H1 (cell line): ENCODE data around the gene SERPINA12. TPM values are rescaled to one million over a fixed set of nuclear protein-coding genes. Genes with fewer than 3 reads are reported as not detected.

ENCODE experiments used
- CTCF ChIA-PET: fragments of 300-600 bp; sonication (Branson Sonifier 250); formaldehyde crosslinking; loops from one replicate; lab custom pipeline; 2021; ENCODE audit not compliant: partially characterized antibody; lab: Charles Lee
- POLR2A ChIA-PET: fragments of 300-600 bp; sonication (Branson Sonifier 250); formaldehyde crosslinking; loops from one replicate; lab custom pipeline; 2021; ENCODE audit warnings: inconsistent platforms; ENCODE audit not compliant: partially characterized antibody; lab: Charles Lee
- DNase-seq, 2 experiments: peaks; one replicate each; pipeline versions ENCODE4 v3.0.0 to v3.0.0-alpha.2; 2010 to 2022; ENCODE audit warnings: low spot score in 2 of 2, low read depth in 1 of 2, mixed read lengths in 1 of 2
- FAIRE-seq: peaks from 2 replicates; lab custom pipeline; 2011; peaks lifted over from hg19 to GRCh38; lab: Jason Lieb, UNC
- H2AFZ ChIP-seq: 2 replicates; pipeline ENCODE4 v1.8.1; 2012; ENCODE audit warnings: low read length, inconsistent platforms
- H2AK5ac ChIP-seq: 2 replicates; pipeline ENCODE4 v1.6.1; 2013; ENCODE audit warnings: low read depth, low read length
- H2BK120ac ChIP-seq: replicated peaks from 2 replicates; pipeline ENCODE3; 2013; ENCODE audit warnings: low read depth, low read length, inconsistent platforms
- H2BK12ac ChIP-seq: 2 replicates; pipeline ENCODE4 v1.6.1; 2013; ENCODE audit warnings: low read depth, low read length
- H2BK15ac ChIP-seq: 2 replicates; pipeline ENCODE4 v1.6.1; 2013; ENCODE audit warnings: low read length
- H2BK20ac ChIP-seq: 2 replicates; pipeline ENCODE4 v1.6.1; 2013; ENCODE audit warnings: low read length
- H2BK5ac ChIP-seq: 2 replicates; pipeline ENCODE4 v1.6.1; 2013; ENCODE audit warnings: low read depth, low read length
- H3K14ac ChIP-seq: 2 replicates; pipeline ENCODE4 v1.6.1; 2013; ENCODE audit warnings: inconsistent platforms; ENCODE audit not compliant: insufficient read length
- H3K18ac ChIP-seq: 2 replicates; pipeline ENCODE4 v1.6.1; 2013; ENCODE audit warnings: low read length; ENCODE audit errors: extremely low read depth
- H3K23ac ChIP-seq: 2 replicates; pipeline ENCODE4 v1.6.1; 2013; ENCODE audit warnings: inconsistent platforms; ENCODE audit not compliant: insufficient read length
- H3K23me2 ChIP-seq: 2 replicates; pipeline ENCODE4 v1.6.1; 2013; ENCODE audit warnings: low read depth, low read length
- H3K27ac ChIP-seq: 2 replicates; pipeline ENCODE4 v1.6.1; 2011; ENCODE audit warnings: low read depth, low read length, inconsistent platforms
- H3K27me3 ChIP-seq, 4 experiments: replicated peaks in 1 of 4; 1 replicate in 1 of 4; 2 replicates in 3 of 4; pipeline versions ENCODE4 v1.6.1 to v1.8.1; 2011 to 2013; ENCODE audit warnings: low read length in 3 of 4, mild to moderate bottlenecking in 3 of 4, inconsistent platforms in 2 of 4, mixed read lengths in 2 of 4, moderate library complexity in 1 of 4; ENCODE audit not compliant: control insufficient read depth in 3 of 4, insufficient read depth in 3 of 4; ENCODE audit errors: extremely low read depth in 1 of 4
- H3K36me3 ChIP-seq, 4 experiments: 2 replicates each; pipeline versions ENCODE4 v1.6.1 to v1.8.1; 2011 to 2013; ENCODE audit warnings: mild to moderate bottlenecking in 4 of 4, low read length in 3 of 4, moderate library complexity in 2 of 4, control low read depth in 1 of 4, inconsistent platforms in 1 of 4; ENCODE audit not compliant: insufficient read depth in 4 of 4, control insufficient read depth in 2 of 4
- H3K4ac ChIP-seq: replicated peaks from 2 replicates; pipeline ENCODE3; 2013; ENCODE audit warnings: low read length, low read depth, mixed read lengths, inconsistent platforms; ENCODE audit not compliant: insufficient read length
- H3K4me1 ChIP-seq, 4 experiments: replicated peaks in 1 of 4; 1 replicate in 1 of 4; 2 replicates in 3 of 4; pipeline versions ENCODE4 v1.6.1 to v1.8.1; 2011 to 2013; ENCODE audit warnings: low read length in 3 of 4, inconsistent platforms in 2 of 4, mixed read lengths in 1 of 4; ENCODE audit not compliant: insufficient read depth in 4 of 4, control insufficient read depth in 3 of 4
- H3K4me2 ChIP-seq, 2 experiments: 2 replicates each; pipeline versions ENCODE4 v1.6.1 to v1.8.1; 2011 to 2013; ENCODE audit warnings: low read depth in 2 of 2, low read length in 2 of 2, control low read depth in 1 of 2, inconsistent platforms in 1 of 2, mild to moderate bottlenecking in 1 of 2; ENCODE audit not compliant: insufficient read depth in 1 of 2
- H3K4me3 ChIP-seq, 4 experiments: fragments of 200-600, 300-600 bp in 1 of 4; sonication (generic), shearing (Covaris generic), sonication (Bioruptor Twin) in 1 of 4; 2 replicates each; pipeline versions ENCODE4 v1.5.1 to v1.8.1; 2011 to 2016; ENCODE audit warnings: low read length in 4 of 4, low read depth in 3 of 4, control low read depth in 2 of 4, inconsistent platforms in 2 of 4, mild to moderate bottlenecking in 2 of 4, mixed read lengths in 1 of 4, moderate library complexity in 1 of 4; ENCODE audit not compliant: insufficient read depth in 2 of 4; ENCODE audit errors: extremely low read depth in 1 of 4
- H3K56ac ChIP-seq: replicated peaks from 2 replicates; pipeline ENCODE3; 2013; ENCODE audit warnings: low read depth, mild to moderate bottlenecking, mixed read lengths, low read length, inconsistent platforms; ENCODE audit not compliant: insufficient read length
- H3K79me1 ChIP-seq: 2 replicates; pipeline ENCODE4 v1.6.1; 2013; ENCODE audit warnings: low read depth, low read length, control low read depth
- H3K79me2 ChIP-seq, 2 experiments: 2 replicates each; pipeline versions ENCODE4 v1.6.1 to v1.8.1; 2012 to 2013; ENCODE audit warnings: low read length in 2 of 2, mild to moderate bottlenecking in 2 of 2, inconsistent platforms in 1 of 2; ENCODE audit not compliant: insufficient read depth in 2 of 2, control insufficient read depth in 1 of 2
- H3K9ac ChIP-seq, 4 experiments: replicated peaks in 1 of 4; 1 replicate in 1 of 4; 2 replicates in 3 of 4; pipeline versions ENCODE4 v1.6.1 to v1.8.1; 2011 to 2013; ENCODE audit warnings: low read depth in 3 of 4, low read length in 3 of 4, control low read depth in 2 of 4, mild to moderate bottlenecking in 2 of 4, moderate library complexity in 2 of 4, inconsistent platforms in 1 of 4; ENCODE audit errors: extremely low read depth in 1 of 4
- H3K9me3 ChIP-seq, 2 experiments: 2 replicates each; pipeline versions ENCODE4 v1.6.1 to v1.8.1; 2012 to 2013; ENCODE audit warnings: mild to moderate bottlenecking in 2 of 2, moderate library complexity in 2 of 2, control low read depth in 1 of 2, inconsistent platforms in 1 of 2, low read depth in 1 of 2, low read length in 1 of 2, mixed read lengths in 1 of 2; ENCODE audit not compliant: insufficient read depth in 2 of 2
- H4K20me1 ChIP-seq, 2 experiments: replicated peaks in 1 of 2; 2 replicates each; pipeline versions ENCODE3 to v1.8.1; 2011 to 2013; ENCODE audit warnings: inconsistent platforms in 2 of 2, low read length in 2 of 2, mild to moderate bottlenecking in 1 of 2; ENCODE audit not compliant: insufficient read depth in 2 of 2, control insufficient read depth in 1 of 2
- H4K5ac ChIP-seq: 2 replicates; pipeline ENCODE4 v1.6.1; 2013; ENCODE audit warnings: low read length, low read depth, mixed read lengths, inconsistent platforms; ENCODE audit not compliant: insufficient read length
- H4K8ac ChIP-seq: 2 replicates; pipeline ENCODE4 v1.8.0; 2013; ENCODE audit warnings: mild to moderate bottlenecking, moderate library complexity, low read length, inconsistent platforms; ENCODE audit not compliant: insufficient read depth; ENCODE audit errors: extremely low read depth
- H4K91ac ChIP-seq: replicated peaks from 2 replicates; pipeline ENCODE3; 2013; ENCODE audit warnings: low read length, mixed read lengths, inconsistent platforms; ENCODE audit not compliant: insufficient read length
- CTBP2 ChIP-seq: IDR thresholded peaks from 2 replicates; pipeline ENCODE4 v1.7.0; 2011; ENCODE audit warnings: borderline replicate concordance, mild to moderate bottlenecking, moderate library complexity, mixed read lengths, low read length; ENCODE audit not compliant: insufficient read depth, insufficient read length
- FOSL1 ChIP-seq: IDR thresholded peaks from 2 replicates; pipeline ENCODE4 v1.6.1; 2011; ENCODE audit warnings: mild to moderate bottlenecking, low read depth, low read length, moderate library complexity; ENCODE audit not compliant: insufficient read depth
- MAX ChIP-seq: IDR thresholded peaks from 2 replicates; pipeline ENCODE4 v1.6.1; 2012; ENCODE audit warnings: inconsistent platforms
- SP4 ChIP-seq: IDR thresholded peaks from 2 replicates; pipeline ENCODE4 v1.6.1; 2012; ENCODE audit warnings: low read length, inconsistent platforms
- TAF1 ChIP-seq: IDR thresholded peaks from 2 replicates; pipeline ENCODE4 v1.6.1; 2011; ENCODE audit warnings: mild to moderate bottlenecking, low read depth, low read length
- TBP ChIP-seq: IDR thresholded peaks from 2 replicates; pipeline ENCODE4 v1.6.1; 2011; ENCODE audit warnings: low read depth, low read length, improper control_type of control experiment
- WGBS, 2 experiments: shearing (Covaris generic) in 1 of 2; methylation state at CpG; one replicate each; pipeline versions ENCODE4 v1.1.6 to v1.1.7; 2013 to 2015; ENCODE audit warnings: low lambda C conversion rate in 2 of 2, mixed read lengths in 2 of 2, inconsistent platforms in 1 of 2, low coverage in 1 of 2, missing lambda C conversion rate in 1 of 2; ENCODE audit not compliant: insufficient replicate concordance in 2 of 2, insufficient coverage in 1 of 2, insufficient read length in 1 of 2; ENCODE audit errors: extremely low coverage in 1 of 2, missing lambda C conversion rate in 1 of 2; 5-methylcytosine and 5-hydroxymethylcytosine counted together
- polyA plus RNA-seq, 7 experiments: library from polyadenylated mRNA; depleted of rRNA in 3 of 7; stranded (reverse) in 5 of 7; unstranded in 2 of 7; fragments of >200 nt in 5 of 7; fragments of 200-250 nt in 2 of 7; gene quantifications; 1 replicate in 5 of 7; 2 replicates in 1 of 7; 4 replicates in 1 of 7; pipeline versions ENCODE4 v1.2.1 to v1.2.3, GENCODE V29; 2011 to 2013; ENCODE audit warnings: missing spikeins in 2 of 7, mixed read lengths in 2 of 7
- total RNA-seq: library from RNA; stranded (reverse); fragmentation: NEBNext Ultra II Directional; extraction: Animal tissue kit (Norgen Biotek cat#: 25700); gene quantifications from 2 replicates; pipeline ENCODE4 v1.2.1, GENCODE V29; 2021

The SERPINA12 gene
- total and polyA plus RNA-seq, 2 of the 8 experiments (the other 6 are each of a cell fraction or from before 2014, with no cell fraction given), result not detected

GRCh38 chr14:94481468-94482131 lies 27.7 kb downstream of the SERPINA12 start:
- Histone ChIP-seq H3K4me2 (no peak overlapping the region), H2BK5ac (no peak overlapping the region), H3K23ac (no peak overlapping the region), H3K18ac (no peak overlapping the region), H2BK120ac (no peak overlapping the region), H3K4me1 (peaks cover 0 to 7% (median 4%) of the 10 kb centered on the region in 4 experiments; a peak in 6 of 7 replicates), H2BK20ac (no peak overlapping the region), H2AK5ac (no peak overlapping the region), H4K8ac (no peak overlapping the region), H3K14ac (no peak overlapping the region), H3K36me3 (no peaks in the 10 kb centered on the region)
- no peak for DNase-seq
- TF ChIP-seq SP4 (no peak), TBP (no peak), CTBP2 (no peak), FOSL1 (no peak), TAF1 (no peak), MAX (no peak)
- TF ChIP-seq, all 59 proteins: peak for 0
- Histone ChIP-seq H3K56ac (no peak overlapping the region), H3K4me3 (no peak overlapping the region), H2AFZ (no peak overlapping the region), H2BK15ac (no peak overlapping the region), H3K79me1 (no peaks in the 10 kb centered on the region), H3K79me2 (no peaks in the 10 kb centered on the region), H2BK12ac (no peak overlapping the region), H3K9ac (no peak overlapping the region), H3K27ac (no peak overlapping the region), H3K4ac (no peak overlapping the region), H4K91ac (no peak overlapping the region), H4K20me1 (no peaks in the 10 kb centered on the region), H3K9me3 (peaks cover 12 to 17% of the 10 kb centered on the region in 2 experiments), H4K5ac (no peak overlapping the region), H3K27me3 (no peaks in the 10 kb centered on the region; a peak in 1 of 7 replicates), H3K23me2 (peaks cover 3% of the 10 kb centered on the region; the same call in 1 of the 2 replicates)
- ChIA-PET CTCF (interaction anchor here (0.5 to 3.3 kb wide), 3 partner anchors 13 to 461 kb away, joined by 3 to 11 read pairs (median 7); no protein-coding TSS in a partner anchor), POLR2A (interaction anchor here (1.1 kb wide), 1 partner anchor 15 kb away, joined by 3 read pairs; no protein-coding TSS in a partner anchor)
- FAIRE-seq, result no peak
- WGBS, 2 experiments, result 90% methylated on average over 5 of the region's 5 CpGs; no CpG with 5 or more reads in 1 of the 2 experiments
